Adipose tissue (tissue), 3 donors: Measurements from ENCODE around the gene RNF126. TPM values are rescaled to one million over a fixed set of nuclear protein-coding genes. Genes with fewer than 3 reads are reported as not detected.
"Not testable (repeated sequence)": the region's sequence is repeated elsewhere in the genome, so short reads cannot be mapped to it uniquely, and the experiment has no call there.

ENCODE experiments used
- H3K27ac ChIP-seq: one replicate; pipeline ENCODE4 v1.5.1; 2013; ENCODE audit warnings: low read depth, low read length
- WGBS, 3 donors: extraction: QIAGEN DNeasy Blood & Tissue Kit; methylation state at CpG; one replicate each; pipeline ENCODE4 v1.1.7; 2013; 5-methylcytosine and 5-hydroxymethylcytosine counted together
- polyA plus RNA-seq, 3 donors: library from polyadenylated mRNA; stranded (reverse); fragments of 200-250 nt; gene quantifications; one replicate each; pipeline ENCODE4 v1.2.3, GENCODE V29; 2013
- donor health status: healthy with polysubstance abuse.
- donor health status: Bipolar disorder and iron deficiency.
- donor health status: healthy.

RNF126 gene
- polyA plus RNA-seq, 3 donors = 19.1 to 50.0 (median 24.8) TPM

GRCh38 chr19:608155-609003 is 54.6 kb downstream of the RNF126 start:
- no peak overlapping the region for H3K27ac ChIP-seq
- 75 to 79% (median 79%) methylated on average over 28 to 30 of the region's 30 CpGs for WGBS, 3 donors

DNA sequence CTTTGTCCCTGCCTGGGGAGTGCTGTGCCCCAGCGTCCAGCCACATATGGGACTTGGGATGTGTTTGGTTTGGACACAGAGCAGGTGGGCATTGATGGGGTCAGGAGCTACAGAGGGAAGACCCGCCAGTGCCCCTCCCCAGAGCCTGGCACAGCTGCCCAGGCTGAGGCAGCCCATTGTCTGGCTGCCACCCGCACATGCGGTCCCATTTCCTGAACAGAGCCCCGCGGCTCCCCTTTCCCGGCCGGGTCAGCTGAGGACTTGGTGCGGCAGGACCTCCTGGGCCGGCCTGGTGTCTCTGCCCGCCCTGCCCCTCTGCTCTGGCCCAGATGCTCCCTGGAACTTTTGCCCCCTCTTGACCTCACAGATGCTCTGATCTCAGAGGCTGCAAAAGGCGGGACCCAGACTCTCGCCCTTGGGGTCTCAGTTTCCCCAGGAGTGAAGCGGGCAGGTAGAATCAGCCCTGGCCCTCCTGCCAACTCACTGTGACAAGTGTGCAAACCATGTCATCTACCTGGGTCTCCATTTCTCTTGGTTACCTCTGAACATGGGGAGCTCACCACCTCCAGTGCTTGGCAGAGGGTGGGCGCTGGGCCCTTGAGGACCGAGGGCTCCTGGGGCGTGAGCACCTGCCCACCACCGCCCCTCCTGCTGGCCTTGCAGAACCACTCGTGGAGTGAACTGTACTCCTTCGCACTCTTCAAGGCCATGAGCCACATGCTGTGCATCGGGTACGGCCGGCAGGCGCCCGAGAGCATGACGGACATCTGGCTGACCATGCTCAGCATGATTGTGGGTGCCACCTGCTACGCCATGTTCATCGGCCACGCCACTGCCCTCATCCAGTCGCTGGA is 55.5 kb downstream of the RNF126 start:
- no peak overlapping the region for H3K27ac ChIP-seq
- 79 to 84% (median 81%) methylated on average over 30 of the region's 30 CpGs for WGBS, 3 donors

- H3K27ac ChIP-seq = not testable (repeated sequence)
- 64 to 86% (median 84%) methylated on average over 17 to 31 of the region's 34 CpGs for WGBS, 3 donors
These were observed 57.7 kb downstream of the RNF126 start for GRCh38 chr19:605061-605971.

DNA sequence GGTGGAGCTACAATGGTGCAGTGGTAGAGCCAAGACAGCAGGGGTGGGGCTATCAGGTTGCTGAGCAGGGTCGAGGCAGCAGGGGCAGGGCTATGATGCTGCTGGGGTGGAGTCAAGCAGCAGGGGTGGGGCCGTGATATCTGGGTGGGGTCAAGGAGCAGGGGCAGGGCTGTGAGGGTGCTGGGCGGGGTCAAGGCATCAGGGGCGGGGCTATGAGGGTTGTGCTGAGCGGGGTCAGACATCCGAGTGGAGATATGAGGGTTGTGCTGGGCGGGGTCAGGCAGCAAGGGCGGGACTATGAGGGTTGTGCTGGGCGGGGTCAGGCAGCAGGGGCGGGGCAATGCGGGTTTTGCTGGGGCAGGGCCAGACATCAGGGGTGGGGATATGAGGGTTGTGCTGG is 58.7 kb downstream of the RNF126 start:
- 74 to 88% (median 88%) methylated on average over 10 to 11 of the region's 11 CpGs for WGBS, 3 donors
- no peak overlapping the region for H3K27ac ChIP-seq

- H3K27ac ChIP-seq = not testable (repeated sequence)
- 87 to 94% (median 93%) methylated on average over 20 of the region's 20 CpGs for WGBS, 3 donors
These were observed 59.2 kb downstream of the RNF126 start for GRCh38 chr19:603779-604178.

DNA sequence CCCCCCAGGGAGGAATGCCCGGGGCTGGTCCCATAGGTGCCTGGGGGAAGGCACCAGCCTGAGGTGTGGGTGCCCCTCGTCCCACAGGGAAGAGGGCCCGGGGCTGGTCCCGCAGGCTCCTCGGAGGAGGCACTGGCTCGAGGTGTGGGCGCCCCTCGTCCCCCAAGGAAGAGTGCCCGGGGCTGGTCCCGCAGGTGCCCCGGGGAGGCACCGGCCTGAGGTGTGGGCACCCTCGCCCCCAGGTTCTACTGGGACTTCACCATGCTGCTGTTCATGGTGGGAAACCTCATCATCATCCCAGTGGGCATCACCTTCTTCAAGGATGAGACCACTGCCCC is 59.7 kb downstream of the RNF126 start:
- 85 to 93% (median 88%) methylated on average over 12 to 13 of the region's 13 CpGs for WGBS, 3 donors
- H3K27ac ChIP-seq = not testable (repeated sequence)

- 73 to 81% (median 79%) methylated on average over 33 to 35 of the region's 35 CpGs for WGBS, 3 donors
- H3K27ac ChIP-seq = no peak overlapping the region
These were observed 60.4 kb downstream of the RNF126 start for GRCh38 chr19:602391-603301.

DNA sequence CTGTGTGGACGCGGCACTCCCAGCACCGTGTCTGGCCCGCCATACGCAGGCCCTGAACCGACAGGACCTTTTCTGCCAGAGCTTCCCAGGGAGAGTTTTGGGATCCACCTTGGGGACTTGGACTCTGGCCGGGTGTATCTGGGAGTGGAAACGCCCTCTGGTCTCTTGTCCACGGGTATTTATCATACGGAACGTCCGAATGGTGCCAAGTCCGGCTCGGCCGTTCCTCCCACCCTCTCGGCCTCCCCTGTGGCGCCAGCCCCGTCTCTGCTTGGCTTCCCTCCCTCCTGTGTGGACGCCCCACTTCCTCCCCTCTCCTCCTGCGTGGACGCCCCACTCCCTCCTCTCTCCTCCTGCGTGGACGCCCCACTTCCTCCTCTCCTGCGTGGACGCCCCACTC is 61.2 kb downstream of the RNF126 start:
- 64 to 78% (median 74%) methylated on average over 25 of the region's 25 CpGs for WGBS, 3 donors
- no peak overlapping the region for H3K27ac ChIP-seq

GRCh38 chr19:601310-601709 is 61.7 kb downstream of the RNF126 start:
- 85 to 93% (median 90%) methylated on average over 28 of the region's 28 CpGs for WGBS, 3 donors
- H3K27ac ChIP-seq = no peak overlapping the region

Other genes starting within 250 kb of the RNF126 start
- gene SHC2, start 202.2 kb downstream of the RNF126 start, polyA plus RNA-seq = 100 to 1,000 TPM in 1 of 3 donors, 10 to 100 TPM in 2; 15.4 to 162 (median 39.4) TPM
- gene MADCAM1, start 166.7 kb downstream of the RNF126 start, polyA plus RNA-seq = 1 to 10 TPM in 1 of 3 donors, under 1 TPM in 1, not detected in 1; 0.36 to 2.0 TPM
- gene TPGS1, start 155.7 kb downstream of the RNF126 start, polyA plus RNA-seq = 10 to 100 TPM; 11.5 to 26.8 (median 18.6) TPM
- 10 to 100 TPM; 56.3 to 67.9 (median 64.8) TPM for gene CDC34, start 131.5 kb downstream of the RNF126 start, polyA plus RNA-seq
- 1 to 10 TPM in 1 of 3 donors, under 1 TPM in 2; 0.63 to 2.5 (median 0.79) TPM for gene GZMM, start 119.2 kb downstream of the RNF126 start, polyA plus RNA-seq
- gene BSG, start 90.6 kb downstream of the RNF126 start, polyA plus RNA-seq = 100 to 1,000 TPM; 219 to 604 (median 353) TPM
- under 1 TPM; 0.09 to 0.29 (median 0.22) TPM for gene HCN2, start 73.3 kb downstream of the RNF126 start, polyA plus RNA-seq
- 10 to 100 TPM; 31.0 to 58.5 (median 35.9) TPM for gene POLRMT, start 29.7 kb downstream of the RNF126 start, polyA plus RNA-seq
- under 1 TPM; 0.22 to 0.68 (median 0.35) TPM for gene FGF22, start 23.3 kb downstream of the RNF126 start, polyA plus RNA-seq
- gene FSTL3, start 13.2 kb upstream of the RNF126 start, polyA plus RNA-seq = 100 to 1,000 TPM in 1 of 3 donors, 10 to 100 TPM in 2; 24.5 to 153 (median 48.5) TPM
- gene PRSS57, start 32.2 kb upstream of the RNF126 start, polyA plus RNA-seq = under 1 TPM in 2 of 3 donors, not detected in 1; 0.09 to 0.34 TPM
- 100 to 1,000 TPM in 2 of 3 donors, 1 to 10 TPM in 1; 8.0 to 153 (median 135) TPM for gene PALM, start 45.7 kb upstream of the RNF126 start, polyA plus RNA-seq
- gene MISP, start 87.9 kb upstream of the RNF126 start, polyA plus RNA-seq = 1 to 10 TPM in 2 of 3 donors, under 1 TPM in 1; 0.45 to 1.6 (median 1.0) TPM
- gene PTBP1, start 134.2 kb upstream of the RNF126 start, polyA plus RNA-seq = 100 to 1,000 TPM in 2 of 3 donors, 10 to 100 TPM in 1; 51.6 to 125 (median 119) TPM
- gene PLPPR3, start 158.7 kb upstream of the RNF126 start, polyA plus RNA-seq = under 1 TPM in 1 of 3 donors, not detected in 2; 0.02 TPM
- gene AZU1, start 164.6 kb upstream of the RNF126 start, polyA plus RNA-seq = 1 to 10 TPM in 1 of 3 donors, under 1 TPM in 2; 0.03 to 3.3 (median 0.13) TPM
- gene PRTN3, start 177.8 kb upstream of the RNF126 start, polyA plus RNA-seq = 1 to 10 TPM in 1 of 3 donors, under 1 TPM in 2; 0.07 to 2.8 (median 0.09) TPM
- gene ELANE, start 189.1 kb upstream of the RNF126 start, polyA plus RNA-seq = 1 to 10 TPM in 2 of 3 donors, under 1 TPM in 1; 0.54 to 9.2 (median 2.4) TPM
- 1,000 to 10,000 TPM in 1 of 3 donors, 100 to 1,000 TPM in 2; 146 to 2,068 (median 706) TPM for gene CFD, start 196.4 kb upstream of the RNF126 start, polyA plus RNA-seq
- 10 to 100 TPM; 38.8 to 41.4 (median 39.0) TPM for gene MED16, start 230.0 kb upstream of the RNF126 start, polyA plus RNA-seq
- gene RNU6-9, start 230.3 kb upstream of the RNF126 start, polyA plus RNA-seq = not detected